GM12864 (cell line): Measurements from ENCODE around the gene RNF7.
"Not testable (repeated sequence)": the region's sequence is repeated elsewhere in the genome, so short reads cannot be mapped to it uniquely, and the experiment has no call there.

Source experiments
- DNase-seq: peaks from one replicate; pipeline ENCODE4 v3.0.0-alpha.2; 2011; ENCODE audit warnings: low read depth
- H3K4me3 ChIP-seq: 2 replicates; pipeline ENCODE4 v1.5.1; 2011; ENCODE audit warnings: mild to moderate bottlenecking, low read depth, low read length, control low read depth
- TF ChIP-seq, protein P1 (sequence below): IDR thresholded peaks from 2 replicates; pipeline ENCODE4 v1.5.1; 2011; ENCODE audit warnings: low read depth, mild to moderate bottlenecking, moderate library complexity, low read length, control low read depth, inconsistent platforms; ENCODE audit errors: missing control alignments

Gene RNF7

DNA sequence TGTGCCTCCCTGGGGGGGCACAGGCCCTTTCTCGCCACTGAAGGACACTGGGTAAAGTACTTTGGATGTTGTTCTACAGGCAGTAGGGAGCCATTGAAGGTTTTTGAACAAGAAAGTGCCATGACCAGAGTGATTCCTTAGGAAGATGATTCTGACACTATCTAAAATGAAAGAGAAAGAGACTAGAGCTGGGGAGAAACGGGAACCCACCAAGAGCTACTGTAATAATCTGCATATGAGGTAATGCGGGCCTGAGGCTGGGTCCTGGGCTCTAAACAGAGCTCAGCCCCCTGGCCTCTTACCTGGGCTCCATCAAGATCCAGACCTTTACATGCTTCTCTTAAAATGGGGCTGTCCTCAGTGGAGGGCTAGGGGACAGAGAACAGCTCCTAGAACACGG, 50.1 kb downstream of the RNF7 start:
- H3K4me3 ChIP-seq, result no peak overlapping the region
- TF ChIP-seq, protein P1, sequence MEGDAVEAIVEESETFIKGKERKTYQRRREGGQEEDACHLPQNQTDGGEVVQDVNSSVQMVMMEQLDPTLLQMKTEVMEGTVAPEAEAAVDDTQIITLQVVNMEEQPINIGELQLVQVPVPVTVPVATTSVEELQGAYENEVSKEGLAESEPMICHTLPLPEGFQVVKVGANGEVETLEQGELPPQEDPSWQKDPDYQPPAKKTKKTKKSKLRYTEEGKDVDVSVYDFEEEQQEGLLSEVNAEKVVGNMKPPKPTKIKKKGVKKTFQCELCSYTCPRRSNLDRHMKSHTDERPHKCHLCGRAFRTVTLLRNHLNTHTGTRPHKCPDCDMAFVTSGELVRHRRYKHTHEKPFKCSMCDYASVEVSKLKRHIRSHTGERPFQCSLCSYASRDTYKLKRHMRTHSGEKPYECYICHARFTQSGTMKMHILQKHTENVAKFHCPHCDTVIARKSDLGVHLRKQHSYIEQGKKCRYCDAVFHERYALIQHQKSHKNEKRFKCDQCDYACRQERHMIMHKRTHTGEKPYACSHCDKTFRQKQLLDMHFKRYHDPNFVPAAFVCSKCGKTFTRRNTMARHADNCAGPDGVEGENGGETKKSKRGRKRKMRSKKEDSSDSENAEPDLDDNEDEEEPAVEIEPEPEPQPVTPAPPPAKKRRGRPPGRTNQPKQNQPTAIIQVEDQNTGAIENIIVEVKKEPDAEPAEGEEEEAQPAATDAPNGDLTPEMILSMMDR, result no peak
- DNase-seq, result no peak

DNA sequence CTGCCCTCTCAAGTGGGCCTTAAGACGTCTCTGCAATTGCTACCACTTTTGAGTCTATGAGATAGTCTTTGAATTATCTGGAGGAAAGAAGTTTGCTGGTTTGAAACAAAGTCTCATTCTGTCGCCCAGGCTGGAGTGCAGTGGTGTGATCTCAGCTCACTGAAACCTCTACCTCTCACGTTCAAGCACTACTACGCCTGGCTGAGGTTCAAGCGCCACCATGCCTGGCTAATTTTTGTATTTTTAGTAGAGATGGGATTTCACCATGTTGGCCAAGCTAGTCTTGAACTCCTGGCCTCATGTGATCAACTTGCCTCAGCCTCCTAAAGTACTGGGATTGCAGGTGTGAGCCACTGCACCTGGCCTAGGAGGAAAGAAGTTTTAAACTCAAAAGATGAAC, 50.7 kb downstream of the RNF7 start:
- not testable (repeated sequence) for DNase-seq, H3K4me3 ChIP-seq

DNA sequence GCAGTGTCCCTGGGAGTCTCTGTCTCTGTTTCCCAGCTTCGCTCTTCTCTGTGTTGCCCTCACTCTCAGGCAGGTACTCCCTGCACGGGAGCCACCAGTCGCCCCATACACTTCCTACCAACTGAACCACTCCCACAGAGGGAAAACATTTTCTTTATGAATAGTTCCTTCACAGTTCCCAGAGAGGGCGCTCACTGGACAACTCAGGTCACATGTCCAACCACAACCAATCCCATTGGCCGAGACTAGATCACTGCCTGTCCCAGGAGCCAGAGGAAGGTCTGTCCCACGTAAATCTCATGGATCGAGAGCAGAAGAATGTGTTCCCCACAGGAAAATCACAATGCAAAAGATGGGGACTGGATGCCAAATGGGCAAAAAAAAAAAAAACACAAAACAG, 51.2 kb downstream of the RNF7 start:
- TF ChIP-seq, protein P1, result no peak
- H3K4me3 ChIP-seq, result no peak overlapping the region
- no peak for DNase-seq

DNA sequence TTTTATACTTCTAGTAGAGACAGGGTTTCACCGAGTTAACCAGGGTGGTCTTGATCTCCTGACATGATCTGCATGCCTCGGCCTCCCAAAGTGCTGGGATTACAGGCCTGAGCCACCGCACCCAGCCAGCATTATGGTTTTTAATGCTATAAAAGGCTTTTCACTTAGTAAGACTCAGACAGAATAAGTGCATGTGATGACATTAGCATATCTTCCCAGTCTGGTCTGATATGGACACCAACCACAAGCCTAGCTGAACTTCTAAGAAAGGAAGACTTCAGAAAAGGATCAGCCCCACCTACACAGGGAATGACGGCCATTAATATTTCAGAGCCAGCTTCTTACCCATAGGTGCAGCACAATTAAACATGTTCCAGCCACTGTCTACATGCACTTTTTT, 52.1 kb downstream of the RNF7 start:
- no peak overlapping the region for H3K4me3 ChIP-seq
- TF ChIP-seq, protein P1, result no peak
- DNase-seq, result no peak

DNA sequence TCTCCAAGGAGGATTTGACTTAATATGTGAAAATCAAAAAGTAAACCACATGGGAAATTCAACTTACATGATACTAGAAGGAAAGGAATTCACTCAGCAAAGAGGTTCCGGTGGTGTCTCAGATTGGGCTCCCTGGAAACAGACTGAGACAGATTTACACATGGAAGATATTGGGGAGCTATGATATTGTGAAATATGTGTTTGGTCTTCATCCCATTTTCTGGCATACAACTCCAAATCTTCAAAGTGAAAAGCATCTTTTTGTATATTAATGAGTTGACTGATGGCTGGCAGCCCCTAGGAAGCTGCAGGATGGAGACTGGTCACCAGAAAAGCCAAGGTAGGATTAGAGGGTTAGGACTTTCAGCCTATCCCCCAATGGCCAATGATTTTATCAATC, 54.4 kb downstream of the RNF7 start:
- TF ChIP-seq, protein P1, result no peak

DNA sequence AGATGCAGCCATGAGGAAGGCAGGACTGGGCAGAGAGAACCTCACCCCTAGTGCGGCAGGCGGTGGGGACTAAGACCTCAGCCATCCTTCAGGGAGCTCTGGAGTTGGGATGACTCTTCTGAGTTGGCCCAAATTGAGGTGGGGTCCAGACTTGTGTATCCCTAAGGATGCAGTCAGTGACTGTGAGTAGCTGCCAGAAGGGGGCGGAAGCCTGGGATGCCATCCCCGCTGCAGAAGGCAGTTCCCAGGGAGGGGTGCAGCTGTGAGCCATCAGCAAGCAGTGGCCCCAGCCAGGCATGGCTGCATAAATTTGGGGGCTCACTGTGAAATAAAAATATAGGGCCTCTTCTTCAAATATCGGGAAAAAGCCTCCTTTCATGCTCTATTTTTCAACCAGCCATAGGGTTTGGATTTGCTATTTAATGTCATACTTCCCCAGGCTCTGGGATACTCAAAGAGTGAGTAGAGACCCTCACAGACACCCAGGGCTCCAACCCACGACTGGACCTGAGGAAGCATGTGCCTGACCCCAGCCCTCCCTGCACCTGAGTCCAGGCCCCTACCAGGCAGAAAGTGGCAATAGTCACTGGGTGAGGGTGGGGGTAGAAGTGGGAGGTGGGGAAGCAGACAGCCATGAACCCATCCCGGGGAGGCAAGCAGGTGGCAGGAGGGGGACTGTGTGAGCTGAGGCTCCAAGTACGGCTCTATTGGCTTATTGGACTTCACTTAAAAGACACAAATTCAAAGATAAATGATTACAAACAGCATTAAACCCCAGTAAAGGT, 55.6 kb downstream of the RNF7 start:
- no peak for DNase-seq
- H3K4me3 ChIP-seq, result no peak overlapping the region
- TF ChIP-seq, protein P1, result no peak

More for the DNA sequence above, 54.4 kb downstream of the RNF7 start:
- DNase-seq, result no peak
- no peak overlapping the region for H3K4me3 ChIP-seq

DNA sequence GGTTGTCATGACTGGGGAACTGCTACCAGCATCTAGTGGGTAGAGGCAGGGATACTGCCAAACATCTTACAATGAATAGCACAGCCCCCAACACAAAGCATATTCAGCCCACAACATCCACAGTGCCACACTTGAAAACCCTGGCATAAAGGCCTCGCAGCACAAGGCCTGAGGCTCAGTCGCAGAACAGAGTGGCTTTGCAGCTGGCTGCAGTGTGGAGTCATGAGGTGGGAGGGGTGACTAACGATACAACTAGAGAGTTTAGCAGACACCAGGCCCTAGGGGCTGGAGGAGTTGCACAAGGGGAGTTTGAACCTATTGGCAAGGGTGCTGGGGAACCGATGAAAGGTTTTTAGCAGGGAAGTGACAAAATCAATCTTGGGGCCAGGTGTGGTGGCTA, 57.2 kb downstream of the RNF7 start:
- no peak overlapping the region for H3K4me3 ChIP-seq
- TF ChIP-seq, protein P1, result no peak
- no peak for DNase-seq
